Esophagus muscularis mucosa (tissue), 3 donors: ENCODE results near the gene NADSYN1.

Experiments used
- POLR2A ChIP-seq: fragments of 450-650 bp; IDR thresholded peaks from one replicate; pipeline ENCODE4 v1.6.1; 2017; ENCODE audit warnings: antibody characterized with exemption, moderate library complexity, mild to moderate bottlenecking, low read depth
- POLR2AphosphoS5 ChIP-seq, 2 donors: sonication (generic); formaldehyde crosslinking; IDR thresholded peaks; one replicate each; pipeline ENCODE4 v1.6.1; 2017; ENCODE audit warnings: antibody characterized with exemption in 2 of 2
- TF ChIP-seq, protein P1 (sequence below), 3 experiments: fragments of 200-600 bp in 2 of 3; fragments of 450-650 bp in 1 of 3; sonication (generic) in 2 of 3; IDR thresholded peaks; one replicate each; pipeline ENCODE4 v1.5.1; 2017 to 2019; ENCODE audit warnings: antibody characterized with exemption in 3 of 3, mild to moderate bottlenecking in 2 of 3, moderate library complexity in 1 of 3

DNA sequence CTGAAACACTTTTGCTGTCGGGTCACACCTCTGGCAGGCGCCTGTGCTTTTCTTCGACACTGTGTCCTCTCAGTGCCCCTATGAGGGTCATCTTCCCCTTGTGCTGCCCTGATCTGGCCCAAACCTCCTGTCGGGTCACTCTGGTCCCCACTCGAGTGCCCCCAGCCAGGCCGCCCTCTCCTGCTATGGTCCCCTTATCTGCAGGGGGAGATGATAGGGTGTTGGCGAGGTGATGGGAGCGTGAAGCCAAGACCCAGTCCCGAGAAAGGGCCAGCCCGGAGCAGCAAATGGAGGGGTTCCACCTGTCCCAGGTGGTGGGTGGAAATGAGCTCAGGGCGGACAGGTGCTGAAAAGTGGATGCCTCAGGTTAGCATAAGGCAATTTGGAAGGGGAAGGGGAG lies 9.7 kb downstream of the NADSYN1 start:
- TF ChIP-seq POLR2A (no peak), POLR2AphosphoS5 (IDR thresholded peaks at IDR 0.05) (no peak)
- TF ChIP-seq, protein P1, sequence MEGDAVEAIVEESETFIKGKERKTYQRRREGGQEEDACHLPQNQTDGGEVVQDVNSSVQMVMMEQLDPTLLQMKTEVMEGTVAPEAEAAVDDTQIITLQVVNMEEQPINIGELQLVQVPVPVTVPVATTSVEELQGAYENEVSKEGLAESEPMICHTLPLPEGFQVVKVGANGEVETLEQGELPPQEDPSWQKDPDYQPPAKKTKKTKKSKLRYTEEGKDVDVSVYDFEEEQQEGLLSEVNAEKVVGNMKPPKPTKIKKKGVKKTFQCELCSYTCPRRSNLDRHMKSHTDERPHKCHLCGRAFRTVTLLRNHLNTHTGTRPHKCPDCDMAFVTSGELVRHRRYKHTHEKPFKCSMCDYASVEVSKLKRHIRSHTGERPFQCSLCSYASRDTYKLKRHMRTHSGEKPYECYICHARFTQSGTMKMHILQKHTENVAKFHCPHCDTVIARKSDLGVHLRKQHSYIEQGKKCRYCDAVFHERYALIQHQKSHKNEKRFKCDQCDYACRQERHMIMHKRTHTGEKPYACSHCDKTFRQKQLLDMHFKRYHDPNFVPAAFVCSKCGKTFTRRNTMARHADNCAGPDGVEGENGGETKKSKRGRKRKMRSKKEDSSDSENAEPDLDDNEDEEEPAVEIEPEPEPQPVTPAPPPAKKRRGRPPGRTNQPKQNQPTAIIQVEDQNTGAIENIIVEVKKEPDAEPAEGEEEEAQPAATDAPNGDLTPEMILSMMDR (IDR thresholded peaks at IDR 0.05) = no peak
